Body of pancreas (tissue), 4 donors: Measurements from ENCODE around the gene PACSIN2. TPM values are rescaled to one million over a fixed set of nuclear protein-coding genes. Genes with fewer than 3 reads are reported as not detected.

Experiments used
- ATAC-seq: fragments of 150-250 bp; one replicate; pipeline ENCODE4 v1.9.1; 2016
- DNase-seq, 4 donors: peaks; one replicate each; pipeline ENCODE4 v3.0.0-alpha.2; 2019
- H3K27ac ChIP-seq, 4 donors: fragments of 200-600 bp; sonication (generic); 1 replicate in 3 of 4; 2 replicates in 1 of 4; pipeline versions ENCODE4 v1.5.1 to v1.6.1; 2016 to 2019; ENCODE audit warnings: mild to moderate bottlenecking in 1 of 4, mixed read lengths in 1 of 4, moderate library complexity in 1 of 4
- H3K27me3 ChIP-seq, 2 donors: fragments of 200-600 bp; sonication (generic); one replicate each; pipeline ENCODE4 v1.6.0; 2016; ENCODE audit warnings: mild to moderate bottlenecking in 1 of 2
- H3K36me3 ChIP-seq, 2 donors: fragments of 200-600 bp; sonication (generic); replicated peaks in 1 of 2; 2 replicates each; pipeline ENCODE4 v1.5.1; 2016; ENCODE audit warnings: low read depth in 2 of 2; ENCODE audit not compliant: insufficient read depth in 1 of 2
- H3K4me1 ChIP-seq: fragments of 200-600 bp; sonication (generic); one replicate; pipeline ENCODE4 v1.6.0; 2016
- H3K4me3 ChIP-seq, 2 donors: fragments of 200-600 bp; sonication (generic); 1 replicate in 1 of 2; 2 replicates in 1 of 2; pipeline ENCODE4 v1.5.1; 2016 to 2019
- H3K9me3 ChIP-seq, 3 donors: fragments of 200-600 bp; sonication (generic); 1 replicate in 2 of 3; 2 replicates in 1 of 3; pipeline ENCODE4 v1.5.1; 2016
- POLR2A ChIP-seq, 3 donors: fragments of 450-650 bp; IDR thresholded peaks; one replicate each; pipeline ENCODE4 v1.6.1; 2016; ENCODE audit warnings: antibody characterized with exemption in 3 of 3, mild to moderate bottlenecking in 2 of 3
- WGBS, 2 donors: methylation state at CpG; one replicate each; pipeline ENCODE4 v1.1.5; 2017; 5-methylcytosine and 5-hydroxymethylcytosine counted together
- intact Hi-C: fragments of 100-400 bp; cut with DNase I; formaldehyde crosslinking; loops from one replicate; pipeline ENCODE4 v1.15.1; 2023
- total RNA-seq, 2 donors: library from RNA; depleted of rRNA; stranded (reverse); fragments of >200 nt; gene quantifications; one replicate each; pipeline ENCODE4 v1.1.0, GENCODE V29; 2016
- TF ChIP-seq, protein P1 (sequence below), 7 experiments: fragments of 450-650 bp in 4 of 7; fragments of 200-600 bp in 3 of 7; sonication (generic) in 3 of 7; IDR thresholded peaks; one replicate each; pipeline ENCODE4 v1.5.1; 2016 to 2019; ENCODE audit warnings: antibody characterized with exemption in 7 of 7

The PACSIN2 gene
- total RNA-seq, 2 donors from 2014 or later, result 117 to 118 TPM

DNA sequence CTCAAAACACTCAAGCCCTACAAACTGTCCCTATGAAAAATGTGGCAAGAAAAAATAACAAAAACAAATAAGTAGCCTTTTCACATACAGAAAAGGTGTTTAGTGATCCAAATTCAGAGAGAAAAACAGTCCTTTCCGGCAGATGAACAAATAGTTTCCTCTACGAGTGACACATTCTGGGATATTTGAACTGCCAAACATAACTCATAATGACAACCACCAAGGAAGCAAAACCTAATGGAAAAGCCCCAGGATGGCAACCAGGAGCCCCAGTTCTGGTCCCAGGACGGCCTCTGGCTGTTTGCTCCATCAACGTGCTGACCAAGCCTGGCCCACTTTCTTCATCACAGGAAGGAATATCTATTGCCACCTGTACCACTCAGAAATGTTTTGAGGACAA, 6.0 kb downstream of the PACSIN2 start:
- DNase-seq (no peak), ATAC-seq (no peak)
- H3K27me3 ChIP-seq, result no peaks in the 10 kb centered on the region
- TF ChIP-seq, protein P1, sequence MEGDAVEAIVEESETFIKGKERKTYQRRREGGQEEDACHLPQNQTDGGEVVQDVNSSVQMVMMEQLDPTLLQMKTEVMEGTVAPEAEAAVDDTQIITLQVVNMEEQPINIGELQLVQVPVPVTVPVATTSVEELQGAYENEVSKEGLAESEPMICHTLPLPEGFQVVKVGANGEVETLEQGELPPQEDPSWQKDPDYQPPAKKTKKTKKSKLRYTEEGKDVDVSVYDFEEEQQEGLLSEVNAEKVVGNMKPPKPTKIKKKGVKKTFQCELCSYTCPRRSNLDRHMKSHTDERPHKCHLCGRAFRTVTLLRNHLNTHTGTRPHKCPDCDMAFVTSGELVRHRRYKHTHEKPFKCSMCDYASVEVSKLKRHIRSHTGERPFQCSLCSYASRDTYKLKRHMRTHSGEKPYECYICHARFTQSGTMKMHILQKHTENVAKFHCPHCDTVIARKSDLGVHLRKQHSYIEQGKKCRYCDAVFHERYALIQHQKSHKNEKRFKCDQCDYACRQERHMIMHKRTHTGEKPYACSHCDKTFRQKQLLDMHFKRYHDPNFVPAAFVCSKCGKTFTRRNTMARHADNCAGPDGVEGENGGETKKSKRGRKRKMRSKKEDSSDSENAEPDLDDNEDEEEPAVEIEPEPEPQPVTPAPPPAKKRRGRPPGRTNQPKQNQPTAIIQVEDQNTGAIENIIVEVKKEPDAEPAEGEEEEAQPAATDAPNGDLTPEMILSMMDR (IDR thresholded peaks at IDR 0.05), result no peak
- TF ChIP-seq POLR2A (IDR thresholded peaks at IDR 0.05), result no peak
- no peak overlapping the region for H3K4me3 ChIP-seq
- H3K36me3 ChIP-seq, result no peaks in the 10 kb centered on the region
- WGBS, 2 donors, result 24 to 25% methylated on average over 3 to 4 of the region's 4 CpGs
- H3K4me1 ChIP-seq, result peaks cover 97% of the 10 kb centered on the region
- no peaks in the 10 kb centered on the region for H3K9me3 ChIP-seq
- intact Hi-C loops, result loop anchor here (10.0 kb wide), 1 partner anchor 64 kb away; no protein-coding TSS in a partner anchor
- H3K27ac ChIP-seq, result peak overlapping the region; percentile 5 to 92 (median 86)

DNA sequence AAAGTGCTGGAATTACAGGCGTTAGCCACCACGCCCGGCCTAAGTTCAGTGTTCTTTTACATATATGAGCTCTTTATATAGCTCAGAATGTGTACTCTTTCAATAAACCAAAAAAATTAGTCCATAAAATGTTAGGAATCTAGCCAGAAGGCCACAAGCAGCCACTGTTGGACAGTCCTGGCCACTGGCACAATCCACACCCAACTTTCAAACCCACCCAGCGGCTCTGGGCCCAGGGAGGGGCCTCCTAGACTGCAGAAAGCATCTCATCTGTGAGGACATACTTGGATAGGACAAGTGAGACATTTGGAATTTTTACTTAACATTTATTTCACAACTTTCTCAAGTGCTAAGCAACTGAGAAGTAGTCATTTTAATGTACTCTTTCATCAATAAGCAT, 6.4 kb downstream of the PACSIN2 start:
- ATAC-seq (no peak), DNase-seq (no peak)
- Histone ChIP-seq H3K4me1 (peaks cover 97% of the 10 kb centered on the region), H3K27ac (peak overlapping the region; percentile 5 to 92 (median 86)), H3K4me3 (no peak overlapping the region), H3K27me3 (no peaks in the 10 kb centered on the region), H3K36me3 (no peaks in the 10 kb centered on the region), H3K9me3 (no peaks in the 10 kb centered on the region)
- intact Hi-C loops, result loop anchor here (10.0 kb wide), 1 partner anchor 64 kb away; no protein-coding TSS in a partner anchor
- WGBS, 2 donors, result 89 to 91% methylated on average over 4 of the region's 4 CpGs
- TF ChIP-seq POLR2A (IDR thresholded peaks at IDR 0.05), result no peak
- TF ChIP-seq, protein P1 (IDR thresholded peaks at IDR 0.05), result no peak

DNA sequence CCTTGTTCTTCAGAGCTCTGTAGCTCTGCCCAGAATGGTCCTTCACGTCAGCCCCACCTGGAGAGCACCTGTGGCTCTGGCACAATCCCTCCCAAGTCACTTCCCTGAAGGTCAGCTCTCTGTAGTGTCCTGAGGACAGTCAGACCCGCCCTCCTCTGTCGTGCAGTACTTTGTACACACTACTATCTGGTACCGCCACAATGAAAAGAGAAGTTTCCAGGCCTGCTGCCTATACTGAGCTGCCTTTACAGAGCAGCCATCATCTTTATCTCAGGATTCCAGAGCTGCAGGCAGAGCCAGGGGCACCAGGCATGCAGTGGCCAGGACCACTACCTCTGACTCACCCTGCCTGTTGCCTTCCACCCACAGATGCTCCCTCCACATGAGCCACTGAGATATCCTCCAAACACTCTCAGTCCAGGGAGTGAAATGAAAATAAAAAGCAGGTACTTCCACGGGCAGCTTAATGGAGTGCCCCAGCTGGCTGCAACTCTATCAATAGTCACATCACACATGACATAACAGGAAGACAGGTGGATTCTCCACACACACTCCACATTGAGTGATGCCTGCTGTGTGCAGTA, 7.3 kb downstream of the PACSIN2 start:
- no peaks in the 10 kb centered on the region for H3K9me3 ChIP-seq
- H3K4me1 ChIP-seq, result peaks cover 97% of the 10 kb centered on the region
- H3K27ac ChIP-seq, result peak overlapping the region; percentile 85 to 92 (median 86)
- no peaks in the 10 kb centered on the region for H3K27me3 ChIP-seq
- no peaks in the 10 kb centered on the region for H3K36me3 ChIP-seq
- TF ChIP-seq, protein P1 (IDR thresholded peaks at IDR 0.05), result no peak
- peak in 2 of 3 donors; percentile 57 to 71 for TF ChIP-seq POLR2A (IDR thresholded peaks at IDR 0.05)
- intact Hi-C loops, result loop anchor here (10.0 kb wide), 1 partner anchor 63 kb away; no protein-coding TSS in a partner anchor
- no peak overlapping the region for H3K4me3 ChIP-seq
- DNase-seq (peak; percentile 87 to 96 (median 94)), ATAC-seq (peak; percentile 90)
- 18% methylated on average over 5 of the region's 5 CpGs for WGBS, 2 donors

DNA sequence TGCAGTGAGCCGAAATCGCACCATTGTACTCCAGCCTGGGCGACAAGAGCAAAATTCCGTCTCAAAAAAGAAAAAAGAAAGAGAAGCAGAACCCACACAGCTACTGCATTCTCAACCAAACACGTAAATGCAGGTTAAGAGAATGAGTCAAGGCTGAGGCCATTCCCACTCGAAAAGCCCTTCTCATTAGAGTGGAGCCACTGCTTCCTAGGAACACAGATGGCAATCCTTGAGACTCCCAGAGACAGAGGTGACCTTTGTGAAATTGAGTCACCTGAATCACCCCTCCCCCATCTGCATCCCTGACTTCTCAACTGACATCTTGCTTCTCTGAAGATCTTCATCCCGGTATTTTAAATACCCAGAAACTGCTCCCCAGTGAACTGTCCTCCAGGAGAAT, 8.2 kb downstream of the PACSIN2 start:
- TF ChIP-seq, protein P1 (IDR thresholded peaks at IDR 0.05), result no peak
- TF ChIP-seq POLR2A (IDR thresholded peaks at IDR 0.05), result no peak
- ATAC-seq (no peak), DNase-seq (no peak)
- no peaks in the 10 kb centered on the region for H3K36me3 ChIP-seq
- intact Hi-C loops, result loop anchor here (10.0 kb wide), 1 partner anchor 62 kb away; no protein-coding TSS in a partner anchor
- WGBS, 2 donors, result 74 to 78% methylated on average over 7 of the region's 7 CpGs
- peak overlapping the region; percentile 59 to 92 (median 86) for H3K27ac ChIP-seq
- H3K4me3 ChIP-seq, result no peak overlapping the region
- peaks cover 97% of the 10 kb centered on the region for H3K4me1 ChIP-seq
- H3K9me3 ChIP-seq, result no peaks in the 10 kb centered on the region
- H3K27me3 ChIP-seq, result no peaks in the 10 kb centered on the region
